NCI-H2196 treated with DMSO at 0.1 percent for 48 hours (cell line): Measurements from ENCODE around the gene ZNF473.

ENCODE experiments used
- DNase-seq: peaks from one replicate; lab custom pipeline; 2025; ENCODE audit not compliant: unreplicated experiment; lab: John Stamatoyannopoulos, UW

Gene ZNF473

DNA sequence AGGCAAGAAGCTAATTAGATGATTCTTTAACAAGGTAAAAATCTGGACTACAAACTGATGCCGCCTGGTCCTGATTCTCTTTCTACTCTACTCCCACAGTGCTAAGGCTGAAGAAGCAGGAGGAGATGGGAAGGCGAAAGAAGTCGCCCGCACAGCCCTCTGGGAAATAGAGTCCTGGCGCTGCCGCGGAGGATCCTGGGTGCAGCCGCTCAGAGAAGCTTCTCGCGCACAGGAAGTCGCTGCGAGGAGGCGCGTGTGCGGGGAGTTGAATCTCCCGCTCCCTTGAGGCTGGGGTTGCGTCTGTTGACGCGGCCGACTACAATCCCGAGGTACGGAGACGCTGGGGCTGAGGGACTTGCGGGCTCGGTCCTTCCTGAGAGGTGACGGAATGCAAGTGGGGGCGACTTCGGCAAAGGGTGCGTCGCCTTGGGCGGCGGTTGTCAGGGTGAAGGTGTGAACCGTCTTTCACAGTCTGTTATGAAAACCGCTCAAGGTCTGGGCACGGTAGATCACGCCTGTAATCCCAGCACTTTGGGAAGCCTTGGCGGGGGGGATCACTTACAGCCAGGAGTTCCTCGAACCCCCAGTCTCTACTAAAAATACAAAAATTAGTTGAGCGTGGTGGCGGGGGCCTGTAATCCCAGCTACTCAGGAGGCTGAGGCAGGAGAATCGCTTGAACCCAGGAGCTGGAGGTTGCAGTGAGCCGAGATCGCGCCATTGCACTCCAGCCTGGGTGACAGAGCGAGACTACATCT lies at the start of gene ZNF473:
Gene ZNF473, plus strand, starts transcription at position 212 of the 756 bp plus-strand sequence. CDS start 5,078 bp downstream, outside the sequence.
- peak; percentile 93 for DNase-seq

- no peak for DNase-seq
Measured at GRCh38 chr19:49976496-49976895, 49.3 kb upstream of the ZNF473 start.

DNA sequence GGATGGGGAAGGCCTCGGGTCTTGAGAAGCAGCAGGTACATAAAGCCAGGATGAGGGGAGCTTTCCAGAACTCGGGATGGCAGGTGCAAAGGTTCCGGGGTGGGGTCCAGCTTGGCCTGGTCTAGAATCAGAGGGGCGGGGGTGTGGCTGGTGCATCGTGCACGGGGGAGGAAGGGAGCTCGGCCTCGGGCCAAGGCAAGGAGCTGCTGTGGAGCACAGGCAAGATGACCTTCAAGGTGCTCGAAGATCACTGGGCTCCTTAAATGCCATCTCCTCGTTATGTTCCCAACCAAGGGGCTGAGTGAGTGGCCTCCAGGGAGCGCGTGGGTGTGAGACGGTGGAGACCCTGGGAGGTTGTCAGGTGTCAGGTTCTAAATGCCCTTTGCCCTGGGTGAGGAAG lies 48.7 kb upstream of the ZNF473 start:
- DNase-seq = no peak

- DNase-seq = no peak
Measured at GRCh38 chr19:49977881-49978280, 47.9 kb upstream of the ZNF473 start.

DNA sequence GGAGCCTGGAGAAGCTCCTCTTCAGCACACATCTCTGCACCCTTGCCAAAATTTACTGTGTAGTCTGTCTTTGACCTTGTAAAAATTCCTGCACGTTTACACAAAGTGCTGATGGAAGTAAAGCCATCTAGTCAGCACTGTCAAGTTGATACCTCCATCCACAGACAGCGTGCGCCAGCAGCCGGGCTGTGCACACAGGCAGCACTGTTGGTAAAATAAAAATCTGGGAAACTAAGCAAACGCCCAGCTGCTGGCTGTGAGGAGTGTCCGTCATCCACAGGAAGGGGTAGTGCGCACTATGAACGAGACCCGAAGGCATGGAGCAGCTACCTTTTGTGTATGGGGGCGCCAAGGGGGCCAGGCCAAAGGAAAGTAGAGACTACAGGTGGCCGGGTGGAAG lies 47.5 kb upstream of the ZNF473 start:
- no peak for DNase-seq

- DNase-seq = no peak
Measured at GRCh38 chr19:49981603-49982593, 43.9 kb upstream of the ZNF473 start.

- DNase-seq = no peak
Measured at GRCh38 chr19:49983645-49984229, 42.1 kb upstream of the ZNF473 start.

DNA sequence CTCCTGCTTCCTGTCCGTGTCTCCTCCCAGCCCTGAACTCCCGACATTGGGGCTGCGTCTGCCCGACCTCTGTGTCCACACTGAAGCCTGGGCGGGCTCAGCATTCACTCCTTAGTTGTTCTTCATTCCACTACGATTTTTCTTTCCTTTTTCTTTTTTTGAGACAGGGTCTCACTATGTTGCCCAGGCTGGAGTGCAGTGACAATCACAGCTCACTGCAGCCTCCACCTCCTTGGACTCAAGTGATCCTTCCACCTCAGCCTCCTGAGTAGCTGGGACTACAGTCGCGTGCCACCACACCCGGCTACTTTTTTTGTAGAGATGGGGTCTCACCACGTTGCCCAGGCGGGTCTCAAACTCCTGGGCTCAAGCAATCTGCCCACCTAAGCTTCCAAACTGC lies 41.3 kb upstream of the ZNF473 start:
- no peak for DNase-seq

GRCh38 chr19:49985871-49986270 lies 39.9 kb upstream of the ZNF473 start:
- no peak for DNase-seq

DNA sequence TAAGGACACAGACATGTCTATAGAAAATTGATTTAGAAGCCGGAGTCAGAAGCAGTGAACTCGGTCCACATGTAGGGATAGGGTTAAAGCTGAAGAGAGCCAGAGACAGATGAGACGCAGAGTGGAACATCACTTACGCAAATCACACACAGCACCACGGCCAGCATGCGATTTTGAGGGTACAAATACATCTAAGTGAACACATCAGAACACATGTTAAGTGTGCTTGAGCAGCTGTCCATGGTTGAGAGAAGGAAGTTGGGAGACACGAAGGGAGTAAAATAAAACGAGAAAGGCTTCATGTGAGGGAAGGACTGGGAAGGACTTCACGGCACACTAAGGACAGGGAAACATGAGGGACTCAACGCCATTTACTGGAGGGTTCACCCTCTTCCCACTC lies 39.5 kb upstream of the ZNF473 start:
- no peak for DNase-seq

GRCh38 chr19:49987159-49987698 lies 38.6 kb upstream of the ZNF473 start:
- DNase-seq = peak; percentile 7

- DNase-seq = no peak
Measured at GRCh38 chr19:49988007-49988406, 37.8 kb upstream of the ZNF473 start.

GRCh38 chr19:49988433-49988832 lies 37.4 kb upstream of the ZNF473 start:
- DNase-seq = no peak

- no peak for DNase-seq
Measured at GRCh38 chr19:49997709-49998108, 28.1 kb upstream of the ZNF473 start.

DNA sequence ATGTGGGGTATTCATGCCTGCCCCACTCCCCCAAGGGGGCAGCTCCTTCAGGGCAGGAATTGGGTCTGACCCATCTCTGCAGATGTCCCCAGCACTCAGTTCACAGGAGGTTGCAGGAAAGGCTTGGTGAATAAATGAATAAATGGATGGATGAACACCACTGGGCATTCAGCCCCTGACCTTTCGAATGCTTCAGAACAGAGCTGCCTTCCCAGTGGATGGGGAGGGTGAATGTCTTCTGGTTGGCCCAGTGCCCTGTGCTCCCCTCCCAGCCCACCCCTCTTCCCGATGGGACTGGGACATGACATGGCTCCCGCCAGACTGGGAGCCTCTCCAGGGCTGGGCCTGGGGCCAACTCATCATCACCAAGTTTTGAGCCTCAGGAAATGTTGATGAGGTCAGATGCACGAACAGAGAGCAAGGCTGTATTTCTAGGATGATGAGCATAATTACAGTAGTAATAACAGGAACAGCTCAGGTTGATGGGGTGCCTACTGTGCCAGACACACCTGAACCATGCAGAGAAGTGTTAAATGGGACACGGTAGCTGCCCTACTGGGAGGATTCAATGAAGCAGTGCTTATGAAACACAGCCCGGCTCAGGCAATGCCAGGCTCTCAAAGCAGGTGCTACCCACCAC lies 26.3 kb upstream of the ZNF473 start:
- no peak for DNase-seq

- no peak for DNase-seq
Measured at GRCh38 chr19:50000038-50000840, 25.6 kb upstream of the ZNF473 start.

DNA sequence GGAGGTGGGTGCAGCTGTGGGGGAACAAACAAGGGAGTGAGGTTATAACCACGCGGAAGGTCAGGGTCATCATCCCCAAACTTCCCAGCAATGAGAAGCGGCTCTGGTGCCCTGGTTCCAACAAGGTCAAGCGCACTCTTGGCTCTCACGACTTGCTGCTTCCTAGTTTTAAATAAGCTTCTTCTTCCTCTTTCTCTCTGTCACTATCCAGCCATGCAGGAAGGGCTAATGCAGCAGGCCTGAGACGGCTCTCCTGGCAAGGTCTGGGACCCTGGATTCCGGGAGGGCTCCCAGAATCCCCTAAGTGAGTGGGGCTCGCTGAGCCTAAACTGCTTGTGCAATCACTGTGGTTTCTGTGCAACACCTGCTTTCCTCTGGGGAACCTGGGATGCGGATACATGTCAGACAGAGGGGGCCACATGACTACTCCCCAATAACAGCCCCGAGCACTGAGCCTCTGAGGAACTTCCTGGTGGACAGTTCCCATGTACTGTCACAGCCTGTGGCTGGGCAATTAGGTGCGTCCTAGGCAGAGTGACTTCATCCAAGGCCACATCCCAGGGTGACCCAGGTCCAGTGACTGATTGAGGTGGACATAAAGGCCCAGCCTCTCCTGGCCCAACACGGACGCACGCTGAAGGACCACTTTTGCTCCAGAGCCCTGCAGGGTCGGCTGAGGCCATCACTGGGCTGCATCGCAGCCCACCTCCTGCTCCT lies 24.8 kb upstream of the ZNF473 start:
- DNase-seq = no peak

- no peak for DNase-seq
Measured at GRCh38 chr19:50001775-50002174, 24.0 kb upstream of the ZNF473 start.

- no peak for DNase-seq
Measured at GRCh38 chr19:50002386-50002960, 23.3 kb upstream of the ZNF473 start.
